HCT116 (cell line): Measurements from ENCODE around the gene UPK2. TPM values are rescaled to one million over a fixed set of nuclear protein-coding genes. Genes with fewer than 3 reads are reported as not detected.
A peak's percentile ranks its signal among the peaks of the same experiment; 100 is the strongest.

Experiments
- ATAC-seq: fragments of 200-7000 bp; cut with Tn5 transposase; 2 replicates; pipeline ENCODE4 v1.9.1; 2020; ENCODE audit warnings: mild to moderate bottlenecking, moderate library complexity
- BruUV-seq: library from RNA; stranded (reverse); fragments of 400-500 nt; replicated peaks from 2 replicates; lab custom pipeline; 2021; lab: Mats Ljungman, UMichigan
- CTCF ChIA-PET: fragments of 300-600 bp; sonication (Branson Sonifier 250); formaldehyde crosslinking; loops from one replicate; lab custom pipeline; 2021; ENCODE audit warnings: antibody characterized with exemption; lab: Charles Lee
- POLR2A ChIA-PET: fragments of 300-600, 350-600 bp; sonication (Branson Sonifier 250); formaldehyde crosslinking; loops from one replicate; lab custom pipeline; 2021; ENCODE audit warnings: antibody characterized with exemption; lab: Charles Lee
- RAD21 ChIA-PET, 2 experiments: fragments of 300-600 bp; sonication (Branson Sonifier 250); formaldehyde crosslinking; loops; one replicate each; lab custom pipeline; 2023; ENCODE audit warnings: low total read pairs in 2 of 2; ENCODE audit not compliant: uncharacterized antibody in 2 of 2, unreplicated experiment in 2 of 2, low non-redundant PET in 1 of 2; lab: Charles Lee
- DNase-seq: peaks from one replicate; pipeline ENCODE4 v3.0.0-alpha.2; 2010; ENCODE audit warnings: low read depth, low spot score
- H2AFZ ChIP-seq: fragments of 200-600 bp; shearing (Covaris generic), sonication (generic); 2 replicates; pipeline ENCODE4 v1.6.1; 2017; ENCODE audit warnings: low read depth, mixed run types, mixed read lengths, antibody characterized with exemption, low read length; ENCODE audit not compliant: poor library complexity, severe bottlenecking
- H3K27ac ChIP-seq: 2 replicates; pipeline ENCODE4 v1.5.1; 2012; ENCODE audit warnings: low read depth, low read length
- H3K27me3 ChIP-seq: fragments of 200-600 bp; sonication (generic); 2 replicates; pipeline ENCODE4 v1.6.1; 2016; ENCODE audit warnings: mixed run types, low read length, mixed read lengths; ENCODE audit not compliant: insufficient read depth
- H3K36me3 ChIP-seq, 2 experiments: fragments of 200-500 bp in 1 of 2; fragments of 200-600 bp in 1 of 2; sonication (Bioruptor generic) in 1 of 2; sonication (generic) in 1 of 2; 2 replicates each; pipeline versions ENCODE4 v1.5.1 to v1.6.1; 2014 to 2016; ENCODE audit warnings: low read length in 2 of 2, inconsistent platforms in 1 of 2, mixed read lengths in 1 of 2, mixed run types in 1 of 2; ENCODE audit not compliant: insufficient read depth in 2 of 2, control insufficient read depth in 1 of 2
- H3K4me1 ChIP-seq, 2 experiments: fragments of 200-600 bp in 1 of 2; sonication (generic) in 1 of 2; 2 replicates each; pipeline versions ENCODE4 v1.5.1 to v1.6.1; 2012 to 2017; ENCODE audit warnings: low read length in 2 of 2, inconsistent platforms in 1 of 2, mild to moderate bottlenecking in 1 of 2, mixed read lengths in 1 of 2, mixed run types in 1 of 2, moderate library complexity in 1 of 2; ENCODE audit not compliant: insufficient read depth in 2 of 2, control insufficient read depth in 1 of 2
- H3K4me2 ChIP-seq: fragments of 200-600 bp; sonication (generic); 2 replicates; pipeline ENCODE4 v1.6.1; 2017; ENCODE audit warnings: mixed run types, low read length, mixed read lengths
- H3K4me3 ChIP-seq, 2 experiments: fragments of 200-600 bp in 1 of 2; sonication (generic) in 1 of 2; replicated peaks in 1 of 2; 2 replicates each; pipeline ENCODE4 v1.5.1; 2011 to 2016; ENCODE audit warnings: low read length in 2 of 2, control low read depth in 1 of 2, low read depth in 1 of 2, mild to moderate bottlenecking in 1 of 2, mixed read lengths in 1 of 2, mixed run types in 1 of 2
- H3K79me2 ChIP-seq: fragments of 200-600 bp; sonication (generic); 2 replicates; pipeline ENCODE4 v1.6.1; 2017; ENCODE audit warnings: mild to moderate bottlenecking, mixed run types, low read length, moderate library complexity, mixed read lengths; ENCODE audit not compliant: insufficient read depth
- H3K9ac ChIP-seq: fragments of 200-600 bp; sonication (generic); 2 replicates; pipeline ENCODE4 v1.6.1; 2016; ENCODE audit warnings: low read length, mixed read lengths
- H3K9me2 ChIP-seq: fragments of 200-600 bp; sonication (generic), shearing (Covaris generic); 2 replicates; pipeline ENCODE4 v1.6.1; 2017; ENCODE audit warnings: mixed run types, mild to moderate bottlenecking, moderate library complexity; ENCODE audit not compliant: insufficient read depth
- H3K9me3 ChIP-seq, 2 experiments: fragments of 200-500 bp in 1 of 2; fragments of 200-600 bp in 1 of 2; sonication (Bioruptor generic) in 1 of 2; sonication (generic) in 1 of 2; 2 replicates each; pipeline ENCODE4 v1.6.1; 2014 to 2017; ENCODE audit warnings: low read length in 2 of 2, mixed read lengths in 2 of 2, inconsistent platforms in 1 of 2, low read depth in 1 of 2, mild to moderate bottlenecking in 1 of 2, mixed run types in 1 of 2, moderate library complexity in 1 of 2; ENCODE audit not compliant: control insufficient read depth in 1 of 2, insufficient read depth in 1 of 2
- H4K20me1 ChIP-seq: fragments of 200-600 bp; sonication (generic), shearing (Covaris generic); 2 replicates; pipeline ENCODE4 v1.6.1; 2017; ENCODE audit warnings: mixed run types, mild to moderate bottlenecking, moderate library complexity; ENCODE audit not compliant: insufficient read depth
- EGR1 ChIP-seq: IDR thresholded peaks from 2 replicates; pipeline ENCODE4 v1.6.1; 2012; ENCODE audit warnings: low read depth
- POLR2AphosphoS5 ChIP-seq: IDR thresholded peaks from 2 replicates; pipeline ENCODE4 v1.6.1; 2011; ENCODE audit warnings: mild to moderate bottlenecking, low read depth, low read length, moderate library complexity
- ZBTB33 ChIP-seq: IDR thresholded peaks from 2 replicates; pipeline ENCODE4 v1.6.1; 2011; ENCODE audit warnings: mild to moderate bottlenecking, low read length, moderate library complexity; ENCODE audit not compliant: insufficient replicate concordance; ENCODE audit errors: extremely low read depth
- ZFX ChIP-seq: fragments of 450-650 bp; IDR thresholded peaks from 2 replicates; pipeline ENCODE4 v1.6.1; 2017
- intact Hi-C: fragments of 100-400 bp; cut with micrococcal nuclease; formaldehyde crosslinking; loops from 2 replicates; pipeline ENCODE4 v1.10.0; 2022
- total RNA-seq: library from RNA; stranded (reverse); gene quantifications from one replicate; pipeline ENCODE4 v1.2.1, GENCODE V29; 2021; ENCODE audit not compliant: unreplicated experiment

Gene UPK2
- total RNA-seq, 1 experiment from 2014 or later: 0.42 TPM

GRCh38 chr11:118909619-118910308, 46.3 kb upstream of the UPK2 start:
- H3K9ac ChIP-seq: peak overlapping the region; percentile 91
- no peaks in the 10 kb centered on the region for H4K20me1 ChIP-seq
- ChIA-PET CTCF (interaction anchor here (1.0 to 7.2 kb wide), 6 partner anchors 19 to 220 kb away, joined by 3 to 150 read pairs (median 4); partner anchors contain the start of genes BCL9L, DDX6 and UPK2), POLR2A (interaction anchor here (0.8 to 2.7 kb wide), 8 partner anchors 26 to 220 kb away, joined by 3 to 15 read pairs (median 4); partner anchors contain the start of genes DDX6 and HMBS), RAD21 (interaction anchor here (0.6 to 2.2 kb wide), 10 partner anchors 13 to 117 kb away, joined by 3 to 13 read pairs (median 5); partner anchors contain the start of gene BCL9L (in 2 of the 2))
- ATAC-seq: no peak
- H3K36me3 ChIP-seq: peaks cover 13 to 22% of the 10 kb centered on the region in 2 experiments
- peak overlapping the region; percentile 40 to 58 for H3K4me3 ChIP-seq
- peaks cover 60 to 86% of the 10 kb centered on the region in 2 experiments for H3K4me1 ChIP-seq
- no peaks in the 10 kb centered on the region for H3K27me3 ChIP-seq
- no peak overlapping the region for H2AFZ ChIP-seq
- no peaks in the 10 kb centered on the region for H3K9me3 ChIP-seq
- DNase-seq: no peak
- intact Hi-C loops: loop anchor here (5.0 kb wide), 2 partner anchors 108 to 117 kb away; partner anchors contain the start of genes DDX6, RPS25 and TRAPPC4
- peaks cover 84% of the 10 kb centered on the region for H3K79me2 ChIP-seq
- peak; percentile 11; the same call in 1 of the 2 replicates for TF ChIP-seq POLR2AphosphoS5
- no peak for TF ChIP-seq EGR1
- TSS peak; percentile 66 for BruUV-seq
- no peaks in the 10 kb centered on the region for H3K9me2 ChIP-seq
- peak overlapping the region; percentile 100 for H3K4me2 ChIP-seq
- peak overlapping the region; percentile 100 for H3K27ac ChIP-seq

DNA sequence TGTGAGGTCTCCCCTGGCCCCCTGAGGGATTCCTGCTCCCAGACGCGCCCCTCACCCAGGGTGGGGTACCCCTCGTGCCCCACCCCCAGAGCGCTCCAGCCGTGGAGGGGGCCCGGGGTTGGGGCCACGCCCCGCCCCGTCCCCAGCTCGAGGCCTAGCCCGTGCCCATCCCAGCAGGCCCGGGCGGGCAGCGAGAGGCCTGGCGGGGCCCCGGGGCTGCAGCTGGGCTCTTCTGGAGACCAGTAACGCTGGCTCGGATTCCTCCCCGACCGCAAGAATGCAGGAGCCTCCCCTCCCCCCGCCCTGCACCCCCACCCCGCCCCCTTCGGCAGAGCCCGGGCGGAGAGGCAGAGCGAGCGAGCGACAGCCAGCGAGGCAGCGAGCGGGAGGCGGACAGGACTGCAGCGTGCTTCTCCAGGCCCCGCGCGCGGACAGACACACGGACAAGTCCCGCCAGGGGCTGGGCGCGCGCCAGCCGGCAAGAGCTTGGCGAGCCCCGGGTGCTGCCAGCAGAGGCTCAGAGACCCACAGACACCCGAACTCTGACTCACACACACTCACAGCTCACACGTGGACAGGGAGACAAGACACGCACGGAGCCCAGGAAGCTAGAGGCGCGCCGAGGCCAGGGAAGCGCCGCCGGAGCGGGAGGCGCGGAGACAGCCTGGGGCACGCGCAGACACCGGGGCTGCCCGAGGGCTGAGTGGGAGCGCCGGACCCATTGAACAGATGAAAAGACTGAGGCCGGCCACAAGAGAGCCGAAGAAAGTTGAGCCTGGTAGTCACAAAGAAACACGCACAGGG, 45.6 kb upstream of the UPK2 start:
- no peaks in the 10 kb centered on the region for H4K20me1 ChIP-seq
- TF ChIP-seq POLR2AphosphoS5: peak; percentile 58
- TF ChIP-seq ZFX: peak; percentile 65
- no peak for TF ChIP-seq ZBTB33
- TF ChIP-seq, all 23 proteins: peak for 2
- no peaks in the 10 kb centered on the region for H3K9me2 ChIP-seq
- ChIA-PET POLR2A (interaction anchor here (0.8 to 2.8 kb wide), 6 partner anchors 26 to 1255 kb away, joined by 3 to 12 read pairs (median 3); partner anchors contain the start of gene DDX6), CTCF (interaction anchor here (7.2 kb wide), 1 partner anchor 18 kb away, joined by 150 read pairs; the partner anchor contains the start of gene BCL9L), RAD21 (interaction anchor here (0.6 to 2.2 kb wide), 3 partner anchors 12 to 19 kb away, joined by 3 to 13 read pairs (median 7); no protein-coding TSS in a partner anchor)
- peak overlapping the region; percentile 91 for H3K9ac ChIP-seq
- H3K4me3 ChIP-seq: peak overlapping the region; percentile 40 to 58
- no peaks in the 10 kb centered on the region for H3K27me3 ChIP-seq
- peaks cover 86% of the 10 kb centered on the region for H3K79me2 ChIP-seq
- peak overlapping the region; percentile 100 for H3K4me2 ChIP-seq
- ATAC-seq (peak; percentile 21), DNase-seq (no peak)
- H2AFZ ChIP-seq: no peak overlapping the region
- intact Hi-C loops: loop anchor here (5.0 kb wide), 1 partner anchor 107 kb away; the partner anchor contains the start of genes RPS25 and TRAPPC4
- peaks cover 11 to 18% of the 10 kb centered on the region in 2 experiments for H3K36me3 ChIP-seq
- peak overlapping the region; percentile 100 for H3K27ac ChIP-seq
- H3K9me3 ChIP-seq: no peaks in the 10 kb centered on the region
- H3K4me1 ChIP-seq: peaks cover 67 to 93% of the 10 kb centered on the region in 2 experiments
- BruUV-seq: no TSS peak
